BJ (cell line): Measurements from ENCODE around the gene SCN9A. TPM values are rescaled to one million over a fixed set of nuclear protein-coding genes. Genes with fewer than 3 reads are reported as not detected.

Experiments used
- CTCF ChIA-PET: fragments of 350-600 bp; formaldehyde crosslinking; extraction: SDS; loops from one replicate; lab custom pipeline; 2021; ENCODE audit warnings: antibody characterized with exemption, inconsistent platforms; lab: Yijun Ruan, JAX
- POLR2A ChIA-PET: fragments of 300-600 bp; sonication (Branson Sonifier 250); formaldehyde crosslinking; extraction: SDS; loops from one replicate; lab custom pipeline; 2021; ENCODE audit warnings: antibody characterized with exemption; lab: Charles Lee
- DNase-seq: peaks from one replicate; pipeline ENCODE4 v3.0.0-alpha.2; 2011; ENCODE audit warnings: low read depth
- H3K27me3 ChIP-seq: 2 replicates; pipeline ENCODE4 v1.6.0; 2011; ENCODE audit warnings: low read length; ENCODE audit not compliant: control insufficient read depth, insufficient read depth
- H3K36me3 ChIP-seq: 2 replicates; pipeline ENCODE4 v1.5.1; 2011; ENCODE audit warnings: low read length; ENCODE audit not compliant: control insufficient read depth, insufficient read depth
- H3K4me3 ChIP-seq: 2 replicates; pipeline ENCODE4 v1.5.1; 2011; ENCODE audit warnings: low read depth, mild to moderate bottlenecking, control low read depth, low read length
- CTCF ChIP-seq: IDR thresholded peaks from 2 replicates; pipeline ENCODE4 v1.5.1; 2011; ENCODE audit warnings: low read depth, mild to moderate bottlenecking, control low read depth, inconsistent platforms, low read length, moderate library complexity; ENCODE audit not compliant: insufficient read depth
- polyA plus RNA-seq: library from polyadenylated mRNA; depleted of rRNA; stranded (reverse); fragments of >200 nt; gene quantifications from 2 replicates; pipeline ENCODE4 v1.2.3, GENCODE V29; 2011

Gene SCN9A
- polyA plus RNA-seq, 1 experiment: 19.4 TPM

DNA sequence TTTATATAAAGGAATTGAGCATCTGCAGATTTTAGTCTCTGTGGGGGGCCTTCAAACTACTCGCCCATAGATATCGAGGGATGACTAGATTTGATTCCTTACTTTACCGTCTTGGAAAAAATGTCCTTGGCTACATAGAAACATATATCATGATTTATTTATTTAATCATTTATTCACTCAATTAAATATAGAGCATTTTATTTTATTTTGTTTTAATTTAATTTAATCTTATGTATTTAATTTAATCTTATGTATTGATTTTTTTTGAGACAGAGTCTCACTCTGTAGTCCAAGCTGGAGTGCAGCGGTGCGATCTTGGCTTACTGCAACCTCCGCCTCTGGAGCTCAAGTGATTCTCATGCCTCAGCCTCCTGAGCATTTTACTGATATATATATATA, 105.4 kb downstream of the SCN9A start:
- Histone ChIP-seq H3K27me3 (no peaks in the 10 kb centered on the region), H3K4me3 (no peak overlapping the region), H3K36me3 (no peaks in the 10 kb centered on the region)
- CTCF ChIA-PET: interaction anchor here (0.9 kb wide), 1 partner anchor 30 kb away, joined by 3 read pairs; no protein-coding TSS in a partner anchor
- TF ChIP-seq CTCF: no peak
- no peak for DNase-seq
- POLR2A ChIA-PET: no interaction called here

- no peak for TF ChIP-seq CTCF
- CTCF ChIA-PET: interaction anchor here (0.9 kb wide), 1 partner anchor 29 kb away, joined by 3 read pairs; no protein-coding TSS in a partner anchor
- Histone ChIP-seq H3K27me3 (no peaks in the 10 kb centered on the region), H3K36me3 (no peaks in the 10 kb centered on the region), H3K4me3 (no peak overlapping the region)
- POLR2A ChIA-PET: no interaction called here
- DNase-seq: no peak
These were observed 106.4 kb downstream of the SCN9A start for GRCh38 chr2:166269322-166269721.

GRCh38 chr2:166257859-166258258, 117.9 kb downstream of the SCN9A start:
- H3K4me3 ChIP-seq: no peak overlapping the region
- ChIA-PET POLR2A (no interaction called here), CTCF (no interaction called here)
- DNase-seq: no peak
- H3K27me3 ChIP-seq: no peaks in the 10 kb centered on the region
- H3K36me3 ChIP-seq: no peaks in the 10 kb centered on the region
- no peak for TF ChIP-seq CTCF

DNA sequence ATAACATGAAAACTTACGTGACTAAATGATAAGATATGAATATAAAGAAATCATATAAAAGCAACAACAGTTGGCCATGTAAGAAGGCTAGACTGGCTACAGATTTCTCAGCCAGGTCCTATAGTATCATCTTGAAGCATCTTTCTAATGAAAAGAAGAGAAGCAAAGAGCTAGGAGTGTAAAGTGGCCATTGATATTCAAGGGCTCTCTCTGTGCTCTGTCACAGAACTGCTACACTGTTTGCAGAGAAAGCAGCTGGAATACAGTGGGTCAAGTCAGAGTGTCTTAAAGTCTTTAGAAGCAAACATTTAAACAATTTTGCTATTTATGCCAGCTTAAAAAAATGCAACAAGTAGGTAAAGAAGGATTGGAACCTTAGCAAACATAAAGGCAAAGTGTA, 118.8 kb downstream of the SCN9A start:
- DNase-seq: no peak
- no peak for TF ChIP-seq CTCF
- ChIA-PET POLR2A (no interaction called here), CTCF (no interaction called here)
- H3K4me3 ChIP-seq: no peak overlapping the region
- H3K27me3 ChIP-seq: no peaks in the 10 kb centered on the region
- H3K36me3 ChIP-seq: no peaks in the 10 kb centered on the region

- ChIA-PET CTCF (interaction anchor here (0.6 kb wide), 1 partner anchor 1312 kb away, joined by 3 read pairs; no protein-coding TSS in a partner anchor), POLR2A (no interaction called here)
- no peak for TF ChIP-seq CTCF
These were observed 126.4 kb downstream of the SCN9A start for GRCh38 chr2:166249318-166249717.

More at GRCh38 chr2:166249318-166249717, 126.4 kb downstream of the SCN9A start:
- H3K27me3 ChIP-seq: no peaks in the 10 kb centered on the region
- H3K4me3 ChIP-seq: no peak overlapping the region
- H3K36me3 ChIP-seq: no peaks in the 10 kb centered on the region
- DNase-seq: no peak
